RWPE1 (cell line): ENCODE data around the gene AACS.
A peak's percentile ranks its signal among the peaks of the same experiment; 100 is the strongest.
"Not testable (repeated sequence)": the region's sequence is repeated elsewhere in the genome, so short reads cannot be mapped to it uniquely, and the experiment has no call there.

Experiments used
- CTCF ChIA-PET: fragments of 350-600 bp; sonication (Branson Sonifier 250); formaldehyde crosslinking; extraction: SDS; loops from one replicate; lab custom pipeline; 2021; lab: Yijun Ruan, JAX
- POLR2A ChIA-PET: fragments of 400-600 bp; formaldehyde crosslinking; extraction: SDS; loops from one replicate; lab custom pipeline; 2020; ENCODE audit warnings: antibody characterized with exemption; ENCODE audit not compliant: low non-redundant PET; lab: Yijun Ruan, JAX
- DNase-seq: peaks from one replicate; pipeline ENCODE4 v3.0.0; 2012; ENCODE audit warnings: low spot score
- H3K27ac ChIP-seq: fragments of 450-650 bp; 2 replicates; pipeline ENCODE4 v1.5.1; 2017
- CTCF ChIP-seq: fragments of 450-650 bp; conservative IDR thresholded peaks from 2 replicates; pipeline ENCODE4 v1.5.1; 2017; ENCODE audit warnings: low read depth, mild to moderate bottlenecking

Gene AACS

DNA sequence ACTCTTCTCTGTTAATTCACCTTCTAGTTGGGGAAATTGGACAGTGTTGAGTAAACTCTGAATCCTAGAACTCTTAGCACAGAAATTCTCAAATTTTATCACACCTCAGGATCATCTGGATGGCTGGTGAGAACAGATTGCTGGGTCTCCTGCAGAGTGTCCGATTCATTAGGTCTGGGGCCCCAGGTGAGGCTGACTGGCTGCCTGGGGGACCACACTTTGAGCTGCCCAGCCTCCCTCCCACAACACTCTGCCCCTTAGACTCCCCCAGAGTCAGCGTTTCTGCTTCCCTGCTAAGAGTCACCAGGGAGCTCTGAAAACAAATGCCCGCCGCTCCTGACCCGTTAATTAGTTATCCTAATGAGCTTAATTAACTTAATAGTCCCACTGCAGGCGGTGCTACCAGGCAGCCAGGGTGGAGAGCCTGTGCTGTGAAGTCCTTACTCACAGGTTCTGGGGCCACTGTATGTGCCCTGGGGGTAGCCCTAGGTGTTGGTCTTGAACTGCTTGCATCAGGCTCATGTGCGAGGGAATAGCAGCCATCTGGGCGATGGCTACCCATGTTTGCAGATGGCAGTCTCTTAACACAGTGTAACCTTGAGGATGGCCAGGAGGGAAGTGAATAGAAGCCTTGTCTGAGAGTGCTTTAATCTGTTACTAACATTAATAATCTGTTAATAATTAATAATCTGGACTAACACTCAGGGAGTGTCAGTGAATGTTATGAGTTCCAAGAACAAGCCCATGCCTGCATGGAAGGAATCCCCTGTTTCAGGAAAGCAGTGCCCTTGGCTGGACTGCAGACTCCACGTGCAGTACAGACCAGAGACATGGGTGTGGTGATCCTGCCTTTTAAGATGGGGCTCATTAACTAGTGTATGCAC, 35.6 kb downstream of the AACS start:
- ChIA-PET CTCF (no interaction called here), POLR2A (no interaction called here)
- no peak for DNase-seq
- H3K27ac ChIP-seq: peak overlapping the region; percentile 50
- TF ChIP-seq CTCF: no peak

GRCh38 chr12:125104982-125105381, 39.7 kb downstream of the AACS start:
- CTCF ChIA-PET: no interaction called here
- no peak for DNase-seq
- POLR2A ChIA-PET: no interaction called here
- H3K27ac ChIP-seq: no peak overlapping the region
- TF ChIP-seq CTCF: no peak

- no peak for DNase-seq
- CTCF ChIA-PET: no interaction called here
- TF ChIP-seq CTCF: no peak
- POLR2A ChIA-PET: no interaction called here
- no peak overlapping the region for H3K27ac ChIP-seq
Observed at GRCh38 chr12:125105600-125105999, 40.4 kb downstream of the AACS start.

- POLR2A ChIA-PET: no interaction called here
- TF ChIP-seq CTCF: no peak
- DNase-seq: no peak
- CTCF ChIA-PET: interaction anchor here (0.5 to 1.0 kb wide), 2 partner anchors 73 to 118 kb away, joined by 3 read pairs; partner anchors contain the start of gene BRI3BP
- H3K27ac ChIP-seq: peak overlapping the region; percentile 75
Observed at GRCh38 chr12:125110641-125111360, 45.6 kb downstream of the AACS start.

- no peak for TF ChIP-seq CTCF
- peak overlapping the region; percentile 75; the same call in 1 of the 2 replicates for H3K27ac ChIP-seq
- ChIA-PET POLR2A (no interaction called here), CTCF (interaction anchor here (0.5 kb wide), 1 partner anchor 118 kb away, joined by 3 read pairs; the partner anchor contains the start of gene BRI3BP)
- no peak for DNase-seq
Observed at GRCh38 chr12:125111403-125111802, 46.2 kb downstream of the AACS start.

DNA sequence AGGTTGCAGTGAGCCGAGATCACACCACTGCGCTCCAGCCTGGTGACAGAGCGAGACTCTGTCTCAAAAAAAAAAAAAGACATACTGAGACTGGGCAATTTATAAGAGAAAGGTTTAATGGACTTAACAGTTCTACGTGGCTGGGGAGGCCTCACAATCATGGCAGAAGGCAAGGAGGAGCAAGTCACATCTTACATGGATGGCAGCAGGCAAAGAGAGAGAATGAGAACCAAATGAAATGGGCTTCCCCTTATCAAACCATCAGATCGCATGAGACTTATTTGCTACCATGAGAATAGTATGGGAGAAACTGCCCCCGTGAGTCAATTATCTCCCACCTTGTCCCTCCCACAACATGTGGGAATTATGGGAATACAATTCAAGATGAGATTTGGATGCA, 47.4 kb downstream of the AACS start:
- POLR2A ChIA-PET, CTCF ChIA-PET, H3K27ac ChIP-seq, DNase-seq: not testable (repeated sequence)
